ENCODE measurements around the gene PIGK.

- TF ChIP-seq ZNF565 (CRISPR knock-in tag; conservative IDR thresholded peaks at IDR 0.05; ENCODE audit: low read depth) (no peak), RARB (CRISPR knock-in tag; IDR thresholded peaks at IDR 0.05) (no peak), ZC3H10 (CRISPR knock-in tag; IDR thresholded peaks at IDR 0.05) (no peak)
Observed at GRCh38 chr1:77118712-77119111, 100.5 kb downstream of the PIGK start.

Data from SK-N-SH treated with all-trans-retinoic acid at 6 μM for 48 hours (cell line).